ENCODE data around the gene TRIM38. TPM values are rescaled to one million over a fixed set of nuclear protein-coding genes. Genes with fewer than 3 reads are reported as not detected.
"Not testable (repeated sequence)": the region's sequence is repeated elsewhere in the genome, so short reads cannot be mapped to it uniquely, and the experiment has no call there.

TRIM38 gene
- polyA plus RNA-seq, 4 donors, result 8.8 to 10.9 (median 10.3) TPM

DNA sequence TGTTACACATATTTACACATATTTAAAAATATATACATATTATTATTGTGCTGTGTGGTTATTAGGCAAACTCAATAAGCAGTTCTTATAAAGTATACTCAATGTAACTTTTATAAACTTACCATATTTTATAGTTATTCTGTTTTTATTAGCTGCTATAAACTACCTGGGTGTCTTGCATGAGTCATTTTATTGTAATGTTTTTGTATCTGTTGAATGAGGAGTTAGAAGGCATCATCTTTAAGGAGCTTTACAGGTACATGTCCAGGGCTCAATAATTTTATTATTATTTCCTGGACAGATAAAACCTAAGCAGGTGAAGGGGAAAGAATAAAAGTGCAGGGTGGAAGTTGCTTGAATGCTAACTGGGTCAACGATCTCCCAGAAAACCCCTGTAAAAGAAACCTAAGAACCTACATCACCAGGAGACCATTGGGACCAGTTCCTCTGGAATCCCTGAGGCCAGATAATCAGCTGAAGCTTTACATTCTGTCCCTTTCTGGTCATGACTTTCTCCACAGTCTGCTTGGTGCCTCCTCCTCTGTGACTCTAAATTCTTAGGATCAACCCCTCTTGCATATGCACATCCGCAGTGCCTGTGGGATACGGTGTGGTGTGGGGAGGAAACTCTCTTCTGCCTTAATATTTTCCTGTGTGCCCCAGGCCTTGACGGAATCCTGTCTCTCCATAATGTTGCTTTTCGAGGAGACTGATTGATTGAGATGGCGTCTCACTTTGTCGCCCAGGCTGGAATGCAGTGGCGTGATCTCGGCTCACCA lies 38.0 kb downstream of the TRIM38 start:
- DNase-seq (ENCODE audit: low read depth in 4 of 4, low spot score in 3 of 4), result no peak

- DNase-seq (ENCODE audit: low read depth in 4 of 4, low spot score in 3 of 4), result peak in 2 of 4 donors; percentile 54 to 58
These were observed 40.6 kb downstream of the TRIM38 start for GRCh38 chr6:26003102-26003694.

- no peak for DNase-seq (ENCODE audit: low read depth in 4 of 4, low spot score in 3 of 4)
These were observed 43.7 kb downstream of the TRIM38 start for GRCh38 chr6:26006086-26006939.

GRCh38 chr6:26006940-26007305 lies 44.3 kb downstream of the TRIM38 start:
- DNase-seq (ENCODE audit: low read depth in 4 of 4, low spot score in 3 of 4), result not testable (repeated sequence)

- no peak for DNase-seq (ENCODE audit: low read depth in 4 of 4, low spot score in 3 of 4)
These were observed 45.9 kb downstream of the TRIM38 start for GRCh38 chr6:26008470-26008869.

DNA sequence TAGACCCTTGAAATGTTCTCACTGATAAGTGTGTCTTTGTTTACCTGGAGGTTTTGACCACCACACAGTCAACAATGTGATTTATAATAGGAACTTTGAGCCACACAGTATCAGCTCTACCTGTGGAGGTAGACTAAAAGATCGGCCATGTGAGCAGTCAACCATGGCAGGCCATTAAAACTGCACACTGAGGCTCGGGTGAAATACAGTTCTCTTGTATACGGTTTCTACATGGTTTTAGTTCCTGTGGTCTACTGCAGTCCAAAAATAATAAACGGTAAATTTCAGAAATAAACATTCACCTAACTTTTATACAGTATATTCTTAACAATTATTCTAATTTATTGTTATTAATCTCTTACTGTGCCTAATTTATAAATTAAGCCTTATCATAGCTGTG lies 47.2 kb downstream of the TRIM38 start:
- DNase-seq (ENCODE audit: low read depth in 4 of 4, low spot score in 3 of 4), result no peak

DNA sequence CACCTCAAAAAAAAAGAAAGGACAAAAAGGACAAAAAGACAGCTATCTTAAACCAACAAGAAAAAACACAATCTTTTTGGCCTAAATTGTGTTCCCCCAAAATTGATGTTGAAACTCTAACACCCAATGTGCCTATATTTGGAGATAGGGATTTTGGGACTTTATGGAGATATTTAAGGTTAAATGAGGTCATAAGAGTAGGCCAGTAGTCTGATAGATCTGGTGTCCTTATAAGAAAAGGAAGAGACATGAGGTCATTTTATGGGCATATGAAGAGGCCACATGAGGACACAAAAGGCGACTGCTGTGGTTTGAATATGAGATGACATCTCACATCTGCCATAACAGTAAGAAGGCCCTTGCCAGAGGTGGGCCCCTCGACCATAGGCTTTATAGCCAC lies 49.5 kb downstream of the TRIM38 start:
- DNase-seq (ENCODE audit: low read depth in 4 of 4, low spot score in 3 of 4), result no peak

- DNase-seq (ENCODE audit: low read depth in 4 of 4, low spot score in 3 of 4), result not testable (repeated sequence)
These were observed 51.8 kb downstream of the TRIM38 start for GRCh38 chr6:26014386-26014785.

DNA sequence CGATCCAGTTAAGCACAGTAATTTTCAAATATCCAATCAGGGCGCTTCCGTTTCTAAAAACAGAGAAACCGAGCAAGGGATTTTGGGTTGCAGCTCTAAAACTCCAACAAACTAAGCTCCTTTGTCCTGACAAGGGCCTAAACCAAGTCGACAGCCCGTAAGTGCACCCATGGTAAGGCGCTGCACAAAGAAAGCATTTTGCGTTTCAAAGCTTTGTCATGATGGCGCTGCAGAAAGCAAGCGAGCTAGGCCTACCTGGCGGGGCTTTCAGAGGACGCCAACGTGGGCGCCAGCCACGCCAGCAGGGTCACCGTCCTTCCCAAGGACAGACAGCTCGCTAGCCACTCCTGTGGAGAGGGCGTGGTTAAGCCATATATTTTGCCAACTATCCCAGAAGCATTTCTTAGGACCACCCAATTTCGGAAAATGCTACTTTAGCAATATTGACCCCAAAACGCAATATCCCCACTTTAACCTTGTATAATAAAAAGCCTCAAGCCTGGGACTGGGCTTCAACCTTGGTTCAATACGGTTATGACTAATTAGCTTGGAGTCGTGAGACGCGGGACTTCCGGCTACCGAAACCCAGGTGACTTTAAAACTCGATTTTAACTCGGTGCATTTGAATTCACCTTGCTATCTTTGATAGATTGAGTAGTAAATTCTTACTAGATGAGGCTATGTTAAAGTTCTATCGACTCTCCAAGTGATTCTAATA lies 53.8 kb downstream of the TRIM38 start:
- peak in 2 of 4 donors; percentile 55 to 59 for DNase-seq (ENCODE audit: low read depth in 4 of 4, low spot score in 3 of 4)

- peak in 1 of 4 donors; percentile 33 for DNase-seq (ENCODE audit: low read depth in 4 of 4, low spot score in 3 of 4)
These were observed 54.5 kb downstream of the TRIM38 start for GRCh38 chr6:26016963-26017631.

DNA sequence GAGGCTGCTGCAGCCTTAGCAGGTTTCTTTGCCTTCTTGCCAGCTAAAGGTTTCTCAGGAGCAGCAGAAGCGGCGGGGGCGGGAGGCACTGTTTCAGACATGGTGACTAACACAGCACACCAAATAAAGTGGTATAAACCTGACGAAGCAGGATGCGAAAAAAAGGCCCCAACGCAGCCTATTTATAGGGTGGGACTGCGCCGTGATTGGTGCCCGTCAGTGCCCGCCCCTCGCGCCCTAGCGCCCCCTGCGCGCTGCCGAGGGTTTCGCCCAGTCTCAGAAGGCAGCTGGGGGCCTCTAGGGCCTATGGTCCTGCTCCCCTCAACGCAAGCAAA lies 55.0 kb downstream of the TRIM38 start:
- peak in 3 of 4 donors; percentile 78 to 86 (median 84) for DNase-seq (ENCODE audit: low read depth in 4 of 4, low spot score in 3 of 4)

DNA sequence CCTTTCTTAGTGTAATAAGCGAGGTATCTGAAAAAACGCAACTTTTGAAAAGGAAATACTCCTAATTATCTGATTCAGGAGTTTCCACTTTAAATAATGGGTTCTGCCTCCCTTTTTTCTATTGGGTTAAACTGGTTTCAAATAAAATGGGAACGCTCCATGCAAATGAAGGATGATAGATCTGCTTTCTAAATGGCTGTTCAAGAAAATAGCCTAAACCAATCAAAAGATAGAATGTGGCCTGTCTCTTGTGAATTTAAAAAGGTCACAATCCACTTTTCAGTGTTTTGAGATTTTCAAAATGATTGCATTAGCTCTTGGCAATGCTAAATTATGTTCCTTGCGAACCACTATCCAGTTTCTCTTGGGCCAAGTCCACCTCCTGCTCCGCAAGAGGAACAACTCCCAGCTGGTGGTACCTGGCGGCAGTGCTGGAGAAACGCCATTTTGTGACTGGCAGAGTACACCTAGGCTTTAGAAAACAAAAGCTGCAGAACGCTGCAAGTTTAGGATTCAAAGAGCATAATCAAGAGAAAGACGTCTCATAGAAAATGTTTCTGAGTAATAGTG lies 56.7 kb downstream of the TRIM38 start:
- no peak for DNase-seq (ENCODE audit: low read depth in 4 of 4, low spot score in 3 of 4)

GRCh38 chr6:26019967-26020328 lies 57.3 kb downstream of the TRIM38 start:
- DNase-seq (ENCODE audit: low read depth in 4 of 4, low spot score in 3 of 4), result no peak

DNA sequence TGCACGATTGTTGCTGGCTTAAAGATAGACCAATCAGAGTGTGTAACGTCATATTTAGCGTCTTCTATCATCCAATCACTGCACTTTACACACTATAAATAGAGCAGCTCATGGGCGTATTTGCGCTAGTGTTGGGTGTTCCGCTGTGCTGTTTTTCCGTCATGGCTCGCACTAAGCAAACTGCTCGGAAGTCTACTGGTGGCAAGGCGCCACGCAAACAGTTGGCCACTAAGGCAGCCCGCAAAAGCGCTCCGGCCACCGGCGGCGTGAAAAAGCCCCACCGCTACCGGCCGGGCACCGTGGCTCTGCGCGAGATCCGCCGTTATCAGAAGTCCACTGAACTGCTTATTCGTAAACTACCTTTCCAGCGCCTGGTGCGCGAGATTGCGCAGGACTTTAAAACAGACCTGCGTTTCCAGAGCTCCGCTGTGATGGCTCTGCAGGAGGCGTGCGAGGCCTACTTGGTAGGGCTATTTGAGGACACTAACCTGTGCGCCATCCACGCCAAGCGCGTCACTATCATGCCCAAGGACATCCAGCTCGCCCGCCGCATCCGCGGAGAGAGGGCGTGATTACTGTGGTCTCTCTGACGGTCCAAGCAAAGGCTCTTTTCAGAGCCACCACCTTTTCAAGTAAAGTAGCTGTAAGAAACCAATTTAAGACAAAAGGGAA lies 57.9 kb downstream of the TRIM38 start:
- peak in 3 of 4 donors; percentile 87 to 92 (median 91) for DNase-seq (ENCODE audit: low read depth in 4 of 4, low spot score in 3 of 4)

- no peak for DNase-seq (ENCODE audit: low read depth in 4 of 4, low spot score in 3 of 4)
These were observed 58.4 kb downstream of the TRIM38 start for GRCh38 chr6:26021001-26021349.

- peak; percentile 86 to 95 (median 94) for DNase-seq (ENCODE audit: low read depth in 4 of 4, low spot score in 3 of 4)
These were observed 58.9 kb downstream of the TRIM38 start for GRCh38 chr6:26021350-26022131.

DNA sequence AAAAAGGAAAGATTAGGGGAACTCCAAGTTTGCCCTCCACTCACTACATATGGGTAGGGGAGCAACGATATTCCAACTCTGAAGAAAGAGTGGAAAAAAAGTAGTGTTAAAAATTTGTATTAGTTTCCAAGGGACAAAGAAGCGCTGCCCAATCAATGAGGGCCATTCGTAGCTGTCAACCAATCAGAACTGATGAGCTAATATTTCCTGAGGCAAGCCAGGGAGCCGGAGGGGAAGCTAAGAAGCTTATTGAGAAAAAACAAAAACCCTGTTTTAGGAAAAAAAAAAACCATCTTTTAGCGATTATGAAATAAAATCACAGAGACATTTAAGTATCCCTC lies 59.5 kb downstream of the TRIM38 start:
- DNase-seq (ENCODE audit: low read depth in 4 of 4, low spot score in 3 of 4), result peak in 2 of 4 donors; percentile 84 to 85

DNA sequence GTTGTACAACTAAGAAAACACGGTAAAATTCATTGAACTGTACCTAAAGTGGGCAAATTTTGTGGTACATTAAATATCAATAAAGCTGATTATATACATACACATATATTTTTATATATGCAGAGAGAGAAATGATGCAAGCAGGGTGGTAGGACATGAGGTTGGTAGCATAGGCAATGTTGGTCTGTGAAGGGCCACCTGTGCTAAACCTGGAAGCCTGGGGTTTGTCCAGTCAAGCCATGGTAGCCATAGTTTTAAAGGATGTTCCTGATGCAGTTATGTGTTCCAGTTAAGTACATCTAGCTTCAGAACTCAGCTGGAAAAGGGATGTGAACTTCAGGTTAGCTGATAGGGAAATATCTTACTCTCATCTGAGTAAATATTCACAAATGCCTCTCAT lies 60.1 kb downstream of the TRIM38 start:
- no peak for DNase-seq (ENCODE audit: low read depth in 4 of 4, low spot score in 3 of 4)

GRCh38 chr6:26024651-26025046 lies 62.0 kb downstream of the TRIM38 start:
- DNase-seq (ENCODE audit: low read depth in 4 of 4, low spot score in 3 of 4), result no peak
